Subcutaneous adipose tissue (tissue), 4 donors: ENCODE data around the gene FGD4. TPM values are rescaled to one million over a fixed set of nuclear protein-coding genes. Genes with fewer than 3 reads are reported as not detected.

Source experiments
- total RNA-seq, 4 donors: library from RNA; depleted of rRNA; stranded (reverse); fragments of >200 nt; gene quantifications; one replicate each; pipeline ENCODE4 v1.1.0, GENCODE V29; 2016
- TF ChIP-seq, protein P1 (sequence below): fragments of 450-650 bp; IDR thresholded peaks from one replicate; pipeline ENCODE4 v1.5.1; 2016; ENCODE audit warnings: low read depth, mild to moderate bottlenecking, control low read depth, antibody characterized with exemption, moderate library complexity

The FGD4 gene
- total RNA-seq, 4 donors from 2014 or later: 65.1 to 96.9 (median 85.8) TPM

DNA sequence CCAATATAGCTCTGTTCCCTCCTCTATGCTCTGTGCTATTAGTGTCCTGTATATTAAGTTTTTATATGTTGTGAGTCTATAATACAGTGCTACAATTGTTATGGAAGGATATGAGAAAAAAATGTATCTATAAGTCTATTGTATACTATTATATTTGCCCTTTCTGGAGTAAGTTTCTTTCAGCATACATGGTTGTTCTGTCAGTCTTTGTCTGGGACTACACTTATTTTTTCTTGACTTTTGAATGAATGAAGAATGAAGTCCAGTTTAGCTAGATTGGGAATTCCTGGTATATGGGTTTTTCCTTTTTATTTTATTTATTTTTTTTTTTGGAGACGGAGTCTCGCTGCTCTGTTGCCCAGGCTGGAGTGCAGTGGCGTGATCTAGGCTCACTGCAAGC, 203.7 kb downstream of the FGD4 start:
- TF ChIP-seq, protein P1, sequence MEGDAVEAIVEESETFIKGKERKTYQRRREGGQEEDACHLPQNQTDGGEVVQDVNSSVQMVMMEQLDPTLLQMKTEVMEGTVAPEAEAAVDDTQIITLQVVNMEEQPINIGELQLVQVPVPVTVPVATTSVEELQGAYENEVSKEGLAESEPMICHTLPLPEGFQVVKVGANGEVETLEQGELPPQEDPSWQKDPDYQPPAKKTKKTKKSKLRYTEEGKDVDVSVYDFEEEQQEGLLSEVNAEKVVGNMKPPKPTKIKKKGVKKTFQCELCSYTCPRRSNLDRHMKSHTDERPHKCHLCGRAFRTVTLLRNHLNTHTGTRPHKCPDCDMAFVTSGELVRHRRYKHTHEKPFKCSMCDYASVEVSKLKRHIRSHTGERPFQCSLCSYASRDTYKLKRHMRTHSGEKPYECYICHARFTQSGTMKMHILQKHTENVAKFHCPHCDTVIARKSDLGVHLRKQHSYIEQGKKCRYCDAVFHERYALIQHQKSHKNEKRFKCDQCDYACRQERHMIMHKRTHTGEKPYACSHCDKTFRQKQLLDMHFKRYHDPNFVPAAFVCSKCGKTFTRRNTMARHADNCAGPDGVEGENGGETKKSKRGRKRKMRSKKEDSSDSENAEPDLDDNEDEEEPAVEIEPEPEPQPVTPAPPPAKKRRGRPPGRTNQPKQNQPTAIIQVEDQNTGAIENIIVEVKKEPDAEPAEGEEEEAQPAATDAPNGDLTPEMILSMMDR: no peak

DNA sequence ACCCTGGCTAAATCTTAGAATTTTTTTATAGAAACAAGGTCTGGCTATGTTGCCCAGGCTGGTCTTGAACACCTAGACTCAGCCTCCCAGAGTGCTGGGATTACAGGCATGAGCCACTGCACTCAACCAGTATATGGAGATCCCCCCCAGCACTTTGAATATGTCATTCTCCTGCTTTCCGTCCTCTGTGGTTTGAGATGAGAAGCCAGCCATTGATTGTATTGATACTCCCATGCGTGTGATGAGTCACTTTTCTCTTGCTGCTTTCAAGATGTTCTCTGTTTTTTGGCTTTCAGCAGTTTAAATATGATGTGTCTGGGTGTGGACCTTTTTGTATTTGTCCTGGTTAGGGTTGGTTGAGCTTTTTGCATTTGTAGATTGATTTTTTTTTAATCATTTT, 204.5 kb downstream of the FGD4 start:
- TF ChIP-seq, protein P1: no peak

GRCh38 chr12:32604565-32604964, 205.2 kb downstream of the FGD4 start:
- TF ChIP-seq, protein P1: no peak

DNA sequence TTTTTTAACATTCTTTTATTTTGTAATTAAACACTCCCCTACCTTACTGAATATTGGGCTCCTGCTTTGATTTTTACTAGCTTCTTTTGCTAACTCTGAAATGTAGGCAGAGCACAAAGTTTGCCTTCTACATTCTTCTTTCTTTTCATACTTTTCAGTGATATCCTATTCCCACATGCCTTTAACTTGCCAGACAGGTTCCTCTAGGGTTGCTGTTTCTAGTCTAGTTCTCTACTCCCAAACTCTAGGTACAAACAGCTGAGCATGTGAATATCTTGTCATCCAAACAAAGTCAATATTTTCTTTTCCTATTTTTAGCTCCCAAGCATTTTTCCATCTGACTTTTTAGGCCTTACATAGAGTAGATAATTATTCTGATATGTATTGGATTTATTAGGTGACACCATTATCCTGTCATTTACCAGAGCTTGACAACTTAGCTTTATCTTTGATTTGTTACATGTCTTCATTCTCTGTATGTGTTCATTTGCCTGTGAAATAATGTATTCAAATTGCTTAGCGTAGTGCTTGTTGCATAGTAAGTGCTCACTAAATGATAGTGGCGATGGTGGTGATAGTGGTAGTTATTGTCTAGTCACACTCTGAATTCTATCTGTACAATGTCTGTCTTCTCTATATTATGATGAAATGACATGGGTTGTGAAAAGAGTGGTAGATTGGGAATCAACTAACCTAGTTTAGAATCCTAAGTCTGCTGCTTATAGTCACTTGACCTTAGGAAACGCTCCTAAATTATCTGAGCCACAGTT, 206.2 kb downstream of the FGD4 start:
- TF ChIP-seq, protein P1: no peak

DNA sequence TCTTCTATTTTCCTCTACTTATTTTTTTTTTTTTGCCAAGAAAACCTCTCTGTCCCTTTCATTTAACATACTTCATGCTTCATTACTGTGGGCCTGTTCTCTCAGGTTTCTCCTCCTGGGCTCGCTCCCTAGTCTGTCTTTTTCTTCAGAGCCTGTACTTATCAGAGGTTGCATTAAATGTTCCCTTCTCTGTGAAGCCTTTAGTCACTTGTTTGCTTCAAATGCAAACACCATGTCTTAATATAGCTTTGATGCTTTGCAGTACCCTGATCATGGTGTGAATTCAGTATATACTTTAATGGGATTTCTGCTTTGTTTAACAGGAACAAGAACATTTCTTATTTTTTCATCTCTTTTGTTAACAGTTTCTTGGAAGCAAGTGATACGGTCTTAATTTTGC, 207.1 kb downstream of the FGD4 start:
- TF ChIP-seq, protein P1: no peak

DNA sequence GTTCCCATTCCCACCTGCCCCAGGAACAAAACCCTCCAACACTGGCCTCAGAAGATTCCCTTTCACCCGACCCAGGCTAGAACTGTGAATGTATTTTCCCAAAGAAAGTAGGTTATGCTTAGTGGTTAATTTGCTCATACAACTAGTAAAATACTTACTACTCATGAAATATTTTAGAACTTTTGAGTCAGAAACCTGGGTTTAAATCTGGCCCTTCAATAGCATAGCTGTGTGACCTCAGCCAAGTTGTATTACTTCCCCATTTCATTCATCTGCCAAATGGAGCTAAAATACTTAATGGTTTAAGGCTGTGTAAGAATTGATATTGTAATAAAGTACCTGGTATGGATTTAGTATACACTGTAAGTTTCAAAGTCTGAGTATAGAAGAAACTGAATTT, 210.6 kb downstream of the FGD4 start:
- TF ChIP-seq, protein P1: no peak

DNA sequence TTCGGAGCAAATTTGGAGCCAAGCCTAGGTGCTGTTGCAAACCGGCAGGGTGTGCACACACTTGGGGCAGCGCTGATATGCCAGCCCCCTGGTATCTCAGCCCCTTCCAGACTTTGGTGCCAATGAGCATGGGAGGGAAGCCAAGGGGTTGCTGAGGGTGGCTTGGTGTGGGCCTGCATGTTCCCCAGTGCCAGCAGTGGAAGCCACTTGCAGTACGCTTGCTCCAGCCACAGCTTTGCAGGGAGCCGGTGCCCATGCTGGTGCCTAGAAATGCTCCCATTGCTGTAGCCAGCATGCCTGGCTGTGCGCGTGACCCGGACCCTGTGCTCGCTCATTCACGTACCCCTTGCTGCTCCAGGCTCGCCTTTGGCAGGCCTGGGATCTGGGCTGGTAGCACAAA, 212.6 kb downstream of the FGD4 start:
- TF ChIP-seq, protein P1: no peak
